ENCODE data around the gene UPP2. TPM values are rescaled to one million over a fixed set of nuclear protein-coding genes. Genes with fewer than 3 reads are reported as not detected.

The UPP2 gene
- total and polyA plus RNA-seq, 2 donors (not counting 1 experiment from before 2014, with no cell fraction given), result not detected

GRCh38 chr2:158144914-158145625 lies 43.4 kb downstream of the UPP2 start:
- no peaks in the 10 kb centered on the region for H3K36me3 ChIP-seq (replicated peaks in 1 of 2; ENCODE audit: control extremely low read depth in 1 of 2, control insufficient read depth in 1 of 2, extremely low read depth in 1 of 2, insufficient read depth in 2 of 2, low read length in 1 of 2)
- peaks cover 0 to 1% (median 0%) of the 10 kb centered on the region in 3 donors for H3K9me3 ChIP-seq (ENCODE audit: control extremely low read depth in 1 of 3, control insufficient read depth in 2 of 3, insufficient read depth in 1 of 3, low read length in 2 of 3)
- H3K4me3 ChIP-seq (ENCODE audit: control extremely low read depth in 1 of 5, extremely low read depth in 1 of 5, insufficient read depth in 1 of 5, low read depth in 2 of 5, low read length in 4 of 5), result no peak overlapping the region
- Mint-ChIP-seq H3K27me3 (peaks cover 26% of the 10 kb centered on the region), H3K9me3 (ENCODE audit: insufficient read depth) (no peaks in the 10 kb centered on the region), H3K4me3 (no peak overlapping the region), H3K4me1 (peaks cover 5% of the 10 kb centered on the region), H3K27ac (no peak overlapping the region)
- no peak overlapping the region for H3K27ac ChIP-seq (ENCODE audit: low read length in 2 of 2)
- no peaks in the 10 kb centered on the region for H3K27me3 ChIP-seq (replicated peaks in 1 of 4; ENCODE audit: control extremely low read depth in 1 of 4, control insufficient read depth in 3 of 4, insufficient read depth in 4 of 4, low read length in 3 of 4)
- no peaks in the 10 kb centered on the region for H3K4me1 ChIP-seq (ENCODE audit: control insufficient read depth in 2 of 2, insufficient read depth in 2 of 2, low read length in 2 of 2)
- TF ChIP-seq EZH2 (IDR thresholded peaks at IDR 0.05; ENCODE audit: borderline replicate concordance, insufficient read depth, low read depth, low read length, poor library complexity, severe bottlenecking) (no peak), CTCF (IDR thresholded peaks at IDR 0.05) (no peak)
- no peaks in the 10 kb centered on the region for H4K20me1 ChIP-seq (ENCODE audit: control insufficient read depth, insufficient read depth, low read length, poor library complexity, severe bottlenecking)
- no peak overlapping the region for H3K4me2 ChIP-seq (replicated peaks; ENCODE audit: low read depth, low read length, poor library complexity, severe bottlenecking)
- intact Hi-C loops (cut with micrococcal nuclease), result no loop called here
- 95% methylated on average over 6 of the region's 13 CpGs for WGBS (ENCODE audit: insufficient coverage)
- POLR2A ChIA-PET, result no interaction called here
- H3K79me2 ChIP-seq (ENCODE audit: control insufficient read depth, insufficient read depth, low read length), result no peaks in the 10 kb centered on the region
- no peak overlapping the region for H2AFZ ChIP-seq (ENCODE audit: insufficient read depth, low read depth, low read length, poor library complexity, severe bottlenecking)
- no peak for DNase-seq
- no peak for ATAC-seq (ENCODE audit: low read depth)
- H3K9ac ChIP-seq (ENCODE audit: low read length), result no peak overlapping the region
- CTCF ChIA-PET, result no interaction called here

- Histone ChIP-seq H3K27me3 (replicated peaks in 1 of 4; ENCODE audit: control extremely low read depth in 1 of 4, control insufficient read depth in 3 of 4, insufficient read depth in 4 of 4, low read length in 3 of 4) (no peaks in the 10 kb centered on the region), H3K4me3 (ENCODE audit: control extremely low read depth in 1 of 5, extremely low read depth in 1 of 5, insufficient read depth in 1 of 5, low read depth in 2 of 5, low read length in 4 of 5) (no peak overlapping the region), H3K79me2 (ENCODE audit: control insufficient read depth, insufficient read depth, low read length) (no peaks in the 10 kb centered on the region), H3K4me1 (ENCODE audit: control insufficient read depth in 2 of 2, insufficient read depth in 2 of 2, low read length in 2 of 2) (no peaks in the 10 kb centered on the region), H4K20me1 (ENCODE audit: control insufficient read depth, insufficient read depth, low read length, poor library complexity, severe bottlenecking) (no peaks in the 10 kb centered on the region), H3K9ac (ENCODE audit: low read length) (no peak overlapping the region), H3K4me2 (replicated peaks; ENCODE audit: low read depth, low read length, poor library complexity, severe bottlenecking) (no peak overlapping the region), H3K27ac (ENCODE audit: low read length in 2 of 2) (no peak overlapping the region), H3K9me3 (ENCODE audit: control extremely low read depth in 1 of 3, control insufficient read depth in 2 of 3, insufficient read depth in 1 of 3, low read length in 2 of 3) (peaks cover 0 to 9% (median 0%) of the 10 kb centered on the region in 3 donors), H3K36me3 (replicated peaks in 1 of 2; ENCODE audit: control extremely low read depth in 1 of 2, control insufficient read depth in 1 of 2, extremely low read depth in 1 of 2, insufficient read depth in 2 of 2, low read length in 1 of 2) (no peaks in the 10 kb centered on the region), H2AFZ (ENCODE audit: insufficient read depth, low read depth, low read length, poor library complexity, severe bottlenecking) (no peak overlapping the region)
- Mint-ChIP-seq H3K27me3 (peaks cover 7% of the 10 kb centered on the region), H3K4me1 (no peaks in the 10 kb centered on the region), H3K4me3 (no peak overlapping the region), H3K9me3 (ENCODE audit: insufficient read depth) (no peaks in the 10 kb centered on the region), H3K27ac (no peak overlapping the region)
- intact Hi-C loops (cut with micrococcal nuclease), result no loop called here
- CTCF ChIA-PET, result no interaction called here
- POLR2A ChIA-PET, result no interaction called here
- ATAC-seq (ENCODE audit: low read depth) (no peak), DNase-seq (no peak)
- TF ChIP-seq EZH2 (IDR thresholded peaks at IDR 0.05; ENCODE audit: borderline replicate concordance, insufficient read depth, low read depth, low read length, poor library complexity, severe bottlenecking), result no peak
- TF ChIP-seq CTCF (IDR thresholded peaks at IDR 0.05), result no peak
- WGBS (ENCODE audit: insufficient coverage), result 87% methylated on average over 2 of the region's 3 CpGs
Measured at GRCh38 chr2:158153270-158154015, 51.8 kb downstream of the UPP2 start.
